OCI-LY3 (cell line): ENCODE data around the gene LMO1.

Source experiments
- H2AFZ ChIP-seq: fragments of 200-600, 300-600 bp; shearing (Covaris generic); 2 replicates; pipeline ENCODE4 v1.6.0; 2014; ENCODE audit warnings: antibody characterized with exemption, low read depth, low read length
- H3K27ac ChIP-seq: fragments of 200-600, 300-600 bp; sonication (generic); 2 replicates; pipeline ENCODE4 v1.5.1; 2014; ENCODE audit warnings: mild to moderate bottlenecking, low read length, moderate library complexity, mixed read lengths
- H3K27me3 ChIP-seq: fragments of 200-600, 300-600 bp; sonication (generic); 2 replicates; pipeline ENCODE4 v1.6.1; 2014; ENCODE audit warnings: low read depth, low read length, mixed read lengths
- H3K36me3 ChIP-seq: fragments of 200-600, 300-600 bp; sonication (generic); replicated peaks from 2 replicates; pipeline ENCODE3; 2014; ENCODE audit warnings: low read depth, low read length, mixed read lengths
- H3K4me1 ChIP-seq: fragments of 300-600, 200-600 bp; sonication (generic); 2 replicates; pipeline ENCODE4 v1.6.1; 2014; ENCODE audit warnings: low read length, mixed read lengths
- H3K4me2 ChIP-seq: fragments of 200-600, 300-600 bp; sonication (generic); 2 replicates; pipeline ENCODE4 v1.6.1; 2014; ENCODE audit warnings: low read length, mixed read lengths
- H3K4me3 ChIP-seq: fragments of 300-600, 200-600 bp; sonication (generic); 2 replicates; pipeline ENCODE4 v1.5.1; 2014; ENCODE audit warnings: antibody characterized with exemption, mild to moderate bottlenecking, low read length, moderate library complexity
- H3K79me2 ChIP-seq: fragments of 300-600, 200-600 bp; shearing (Covaris generic); 2 replicates; pipeline ENCODE4 v1.6.1; 2014; ENCODE audit warnings: mild to moderate bottlenecking, low read length, mixed read lengths
- H3K9ac ChIP-seq: fragments of 300-600, 200-600 bp; shearing (Covaris generic); 2 replicates; pipeline ENCODE4 v1.6.0; 2014; ENCODE audit warnings: mild to moderate bottlenecking, low read length, moderate library complexity
- H3K9me3 ChIP-seq: fragments of 200-600, 300-600 bp; shearing (Covaris generic); 2 replicates; pipeline ENCODE4 v1.6.1; 2014; ENCODE audit warnings: low read length, mixed read lengths; ENCODE audit not compliant: insufficient read depth
- H4K20me1 ChIP-seq: fragments of 200-600, 300-600 bp; sonication (generic); 2 replicates; pipeline ENCODE4 v1.6.1; 2016; ENCODE audit warnings: low read length, mixed read lengths; ENCODE audit not compliant: insufficient read depth
- EZH2phosphoT487 ChIP-seq: fragments of 200-600 bp; shearing (Covaris generic); IDR thresholded peaks from 2 replicates; pipeline ENCODE4 v1.6.1; 2018; ENCODE audit warnings: antibody characterized with exemption, mixed run types, low read depth
- TF ChIP-seq, protein P1 (sequence below): fragments of 200-600, 300-600 bp; sonication (generic); IDR thresholded peaks from 2 replicates; pipeline ENCODE4 v1.5.1; 2014; ENCODE audit warnings: antibody characterized with exemption, low read length, low read depth

Gene LMO1

DNA sequence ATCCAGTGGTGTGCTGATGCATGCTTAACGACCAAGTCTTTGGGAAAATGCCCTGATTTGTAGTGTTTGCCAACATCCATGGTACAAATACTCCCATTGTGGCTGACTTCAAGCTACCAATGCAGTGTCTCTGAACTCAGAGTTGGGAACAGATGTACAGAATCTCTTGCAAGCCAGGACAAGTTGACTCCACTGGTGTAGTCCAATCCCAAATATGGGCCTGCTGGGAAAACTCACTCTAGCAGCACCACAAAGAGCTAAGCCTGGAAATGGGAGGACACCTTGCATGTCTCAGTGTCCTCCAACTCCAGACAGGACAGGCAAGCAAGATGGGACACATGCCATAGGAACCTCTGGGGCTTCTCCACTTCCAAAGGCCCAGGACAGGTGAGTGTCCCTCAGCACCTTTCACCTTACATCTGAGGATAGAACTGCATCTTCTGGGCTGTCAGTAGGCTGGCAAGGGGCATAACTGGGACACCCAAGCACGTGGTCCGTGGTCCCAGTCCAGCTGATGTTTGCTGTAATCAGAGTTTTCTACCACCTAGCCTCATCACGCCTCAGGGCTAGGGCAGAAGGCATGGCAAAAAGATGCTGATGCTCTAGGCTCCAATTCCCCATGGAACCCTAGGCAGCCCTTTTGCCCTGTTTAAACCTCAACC, 6.5 kb downstream of the LMO1 start:
- no peaks in the 10 kb centered on the region for H3K36me3 ChIP-seq
- no peak overlapping the region for H3K4me3 ChIP-seq
- H3K9me3 ChIP-seq: no peaks in the 10 kb centered on the region
- no peaks in the 10 kb centered on the region for H3K4me1 ChIP-seq
- no peak overlapping the region for H3K4me2 ChIP-seq
- H3K79me2 ChIP-seq: no peaks in the 10 kb centered on the region
- H3K27me3 ChIP-seq: peaks cover 12% of the 10 kb centered on the region; the same call in 1 of the 2 replicates
- no peak overlapping the region for H3K9ac ChIP-seq
- no peaks in the 10 kb centered on the region for H4K20me1 ChIP-seq
- TF ChIP-seq, protein P1, sequence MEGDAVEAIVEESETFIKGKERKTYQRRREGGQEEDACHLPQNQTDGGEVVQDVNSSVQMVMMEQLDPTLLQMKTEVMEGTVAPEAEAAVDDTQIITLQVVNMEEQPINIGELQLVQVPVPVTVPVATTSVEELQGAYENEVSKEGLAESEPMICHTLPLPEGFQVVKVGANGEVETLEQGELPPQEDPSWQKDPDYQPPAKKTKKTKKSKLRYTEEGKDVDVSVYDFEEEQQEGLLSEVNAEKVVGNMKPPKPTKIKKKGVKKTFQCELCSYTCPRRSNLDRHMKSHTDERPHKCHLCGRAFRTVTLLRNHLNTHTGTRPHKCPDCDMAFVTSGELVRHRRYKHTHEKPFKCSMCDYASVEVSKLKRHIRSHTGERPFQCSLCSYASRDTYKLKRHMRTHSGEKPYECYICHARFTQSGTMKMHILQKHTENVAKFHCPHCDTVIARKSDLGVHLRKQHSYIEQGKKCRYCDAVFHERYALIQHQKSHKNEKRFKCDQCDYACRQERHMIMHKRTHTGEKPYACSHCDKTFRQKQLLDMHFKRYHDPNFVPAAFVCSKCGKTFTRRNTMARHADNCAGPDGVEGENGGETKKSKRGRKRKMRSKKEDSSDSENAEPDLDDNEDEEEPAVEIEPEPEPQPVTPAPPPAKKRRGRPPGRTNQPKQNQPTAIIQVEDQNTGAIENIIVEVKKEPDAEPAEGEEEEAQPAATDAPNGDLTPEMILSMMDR: no peak
- no peak for TF ChIP-seq EZH2phosphoT487
- H2AFZ ChIP-seq: no peak overlapping the region
- H3K27ac ChIP-seq: no peak overlapping the region

DNA sequence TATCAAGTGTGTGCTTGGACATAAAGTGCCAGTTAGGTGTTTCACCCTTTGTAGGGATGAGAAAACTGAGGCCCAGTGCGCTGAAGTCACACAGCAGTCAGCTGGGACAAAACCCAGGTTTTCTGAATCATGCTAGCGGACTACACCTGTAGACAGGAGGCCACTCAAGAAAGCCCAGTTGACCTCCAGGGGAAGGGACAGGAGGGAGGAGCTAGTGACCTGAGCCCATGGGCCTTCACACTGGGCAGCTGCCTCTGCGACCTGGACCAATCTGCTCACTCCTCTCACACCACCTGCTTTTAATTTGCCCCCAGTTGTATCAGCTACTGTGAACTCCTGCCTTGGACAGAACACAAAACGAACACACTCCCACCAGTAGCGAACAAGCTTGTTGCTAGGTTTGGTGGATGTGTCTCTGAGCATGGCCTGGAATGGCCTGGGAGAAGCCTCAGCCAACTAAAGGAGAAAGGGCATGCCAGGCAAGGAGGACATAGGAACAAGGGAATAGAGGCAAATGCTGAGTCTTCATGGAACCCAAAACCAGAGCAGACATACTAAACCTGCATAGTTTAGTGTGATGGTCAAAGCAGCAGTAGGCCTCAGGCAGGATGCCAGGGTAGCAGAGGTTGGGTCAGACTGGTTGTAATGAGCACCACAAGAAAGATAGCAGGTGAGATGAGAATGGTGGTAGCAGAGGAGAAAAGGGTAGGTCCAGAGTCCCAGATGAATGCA, 7.2 kb downstream of the LMO1 start:
- H3K27ac ChIP-seq: no peak overlapping the region
- H3K4me3 ChIP-seq: no peak overlapping the region
- H3K27me3 ChIP-seq: peaks cover 8% of the 10 kb centered on the region; the same call in 1 of the 2 replicates
- H3K4me2 ChIP-seq: no peak overlapping the region
- no peaks in the 10 kb centered on the region for H4K20me1 ChIP-seq
- no peaks in the 10 kb centered on the region for H3K79me2 ChIP-seq
- no peak overlapping the region for H3K9ac ChIP-seq
- TF ChIP-seq, protein P1: no peak
- TF ChIP-seq EZH2phosphoT487: no peak
- no peaks in the 10 kb centered on the region for H3K4me1 ChIP-seq
- no peak overlapping the region for H2AFZ ChIP-seq
- H3K9me3 ChIP-seq: no peaks in the 10 kb centered on the region
- H3K36me3 ChIP-seq: no peaks in the 10 kb centered on the region

DNA sequence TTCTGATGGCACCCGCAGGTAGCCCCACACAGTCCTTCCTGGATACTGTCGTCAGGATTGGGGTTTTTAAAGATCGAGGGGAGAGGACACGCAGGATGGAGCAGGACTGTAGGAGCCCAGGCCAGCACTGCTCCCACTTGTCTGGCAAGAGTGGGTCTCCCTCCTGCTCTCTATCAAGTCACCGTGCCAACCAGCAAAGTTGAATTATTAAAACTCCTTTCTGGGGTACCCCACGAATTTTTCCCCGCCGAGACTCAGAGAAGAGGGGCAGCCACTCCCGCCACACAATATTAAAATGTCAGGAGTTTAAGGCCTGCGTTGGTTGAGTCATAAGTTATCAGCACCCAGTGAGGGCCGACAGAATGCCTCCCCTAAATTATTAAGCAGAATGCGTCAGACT, 10.1 kb downstream of the LMO1 start:
- Histone ChIP-seq H3K79me2 (no peaks in the 10 kb centered on the region), H3K27me3 (0 out of 2 replicates have a peak, but pooled peaks cover 8% of the 10 kb centered on the region), H3K4me2 (no peak overlapping the region), H4K20me1 (no peaks in the 10 kb centered on the region), H3K27ac (no peak overlapping the region), H3K4me1 (no peaks in the 10 kb centered on the region), H3K36me3 (no peaks in the 10 kb centered on the region), H3K4me3 (no peak overlapping the region), H2AFZ (no peak overlapping the region), H3K9me3 (no peaks in the 10 kb centered on the region), H3K9ac (no peak overlapping the region)
- no peak for TF ChIP-seq EZH2phosphoT487
- TF ChIP-seq, protein P1: no peak

DNA sequence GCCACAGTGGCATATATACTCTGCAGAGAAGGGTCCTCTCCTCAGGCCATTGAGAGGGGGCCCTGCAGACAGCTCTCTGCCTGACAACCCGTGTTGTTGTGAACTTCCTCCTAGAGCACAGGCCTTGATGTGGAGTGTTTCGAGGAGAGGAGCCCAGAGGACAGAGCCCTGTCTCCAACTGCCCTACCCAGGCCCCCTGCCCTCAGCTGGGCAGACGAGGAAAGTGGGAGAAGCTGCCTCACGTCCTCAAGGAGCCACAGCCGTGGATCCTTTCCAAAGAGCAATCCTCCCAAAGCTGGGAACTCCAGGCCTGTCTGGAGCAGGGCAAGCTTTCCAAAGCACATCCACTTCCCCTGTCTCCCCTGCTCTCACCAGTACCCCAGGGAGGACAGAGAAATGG, 10.7 kb downstream of the LMO1 start:
- TF ChIP-seq, protein P1: no peak
- TF ChIP-seq EZH2phosphoT487: no peak
- H3K4me3 ChIP-seq: no peak overlapping the region
- H3K9ac ChIP-seq: no peak overlapping the region
- no peak overlapping the region for H3K4me2 ChIP-seq
- 0 out of 2 replicates have a peak, but pooled peaks cover 11% of the 10 kb centered on the region for H3K27me3 ChIP-seq
- no peaks in the 10 kb centered on the region for H3K36me3 ChIP-seq
- H2AFZ ChIP-seq: no peak overlapping the region
- H3K9me3 ChIP-seq: no peaks in the 10 kb centered on the region
- H3K27ac ChIP-seq: no peak overlapping the region
- H3K79me2 ChIP-seq: no peaks in the 10 kb centered on the region
- no peaks in the 10 kb centered on the region for H4K20me1 ChIP-seq
- H3K4me1 ChIP-seq: no peaks in the 10 kb centered on the region
